T-helper 1 cell treated with Interleukin-12 subunit alpha and Interleukin-12 subunit beta and Interleukin-4 antibody, amounts not matched to agents 30 μg/mL and 1 μg/mL, for 36 hours (primary cell): Measurements from ENCODE around the gene SLC29A4.

ENCODE experiments used
- H3K27ac Mint-ChIP-seq: one replicate; pipeline ENCODE4 v1.8.0; 2021; ENCODE audit warnings: mild to moderate bottlenecking, mixed read lengths
- H3K27me3 Mint-ChIP-seq: one replicate; pipeline ENCODE4 v1.8.0; 2021; ENCODE audit warnings: low read depth, mixed read lengths
- H3K36me3 Mint-ChIP-seq: one replicate; pipeline ENCODE4 v1.8.0; 2021; ENCODE audit warnings: low read depth, mixed read lengths
- H3K4me1 Mint-ChIP-seq: one replicate; pipeline ENCODE4 v1.8.0; 2021; ENCODE audit warnings: low read depth, mixed read lengths
- H3K4me3 Mint-ChIP-seq: one replicate; pipeline ENCODE4 v1.8.0; 2021; ENCODE audit warnings: mild to moderate bottlenecking, moderate library complexity, mixed read lengths
- H3K9me3 Mint-ChIP-seq: one replicate; pipeline ENCODE4 v1.8.0; 2021; ENCODE audit warnings: mixed read lengths

The SLC29A4 gene

DNA sequence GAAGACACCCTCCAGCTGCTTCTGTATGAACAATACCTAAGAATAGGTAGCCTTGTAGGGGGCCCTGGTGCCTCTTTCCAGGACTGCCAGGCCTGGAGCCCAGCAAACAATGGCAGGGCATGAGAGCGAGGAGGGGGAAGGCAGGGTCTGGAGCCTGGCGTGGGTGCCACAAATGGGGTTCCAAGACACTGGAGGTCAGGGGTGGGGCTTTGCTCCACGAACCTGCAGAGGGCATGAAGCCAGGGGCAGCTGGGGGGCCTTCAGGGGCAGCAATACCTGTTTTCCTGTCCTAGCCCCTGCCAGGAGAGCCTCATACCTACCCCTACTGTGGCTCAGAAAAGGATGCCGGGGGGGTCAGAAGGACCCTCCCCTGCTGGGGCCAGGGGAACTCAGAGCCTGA is 61.6 kb downstream of the SLC29A4 start:
- Mint-ChIP-seq H3K4me1 (peaks cover 5% of the 10 kb centered on the region), H3K9me3 (peaks cover 28% of the 10 kb centered on the region), H3K27me3 (no peaks in the 10 kb centered on the region), H3K4me3 (no peak overlapping the region), H3K27ac (no peak overlapping the region), H3K36me3 (peaks cover 64% of the 10 kb centered on the region)

DNA sequence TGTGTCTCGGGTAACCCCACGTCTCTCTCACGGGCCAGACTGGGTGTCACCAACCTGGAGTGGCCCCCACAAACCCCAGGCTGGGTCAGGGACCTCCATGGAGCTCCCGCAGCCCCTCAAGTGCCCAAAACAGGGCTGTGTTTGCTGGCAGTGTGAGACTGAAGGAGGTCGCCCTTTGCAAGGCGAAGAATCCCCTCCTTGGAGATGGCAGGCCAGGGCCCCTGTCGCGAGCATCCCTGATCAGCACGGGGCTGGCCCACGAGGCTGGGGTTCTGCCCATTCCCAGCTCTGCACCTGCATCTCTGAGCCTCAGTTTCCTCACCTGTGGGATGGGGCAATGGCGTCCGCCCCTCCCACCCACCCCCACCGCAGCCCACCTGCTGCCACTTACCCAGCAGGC is 62.4 kb downstream of the SLC29A4 start:
- H3K4me1 Mint-ChIP-seq = peaks cover under 1% of the 10 kb centered on the region
- no peak overlapping the region for H3K27ac Mint-ChIP-seq
- H3K9me3 Mint-ChIP-seq = peaks cover 23% of the 10 kb centered on the region
- no peaks in the 10 kb centered on the region for H3K27me3 Mint-ChIP-seq
- peaks cover 60% of the 10 kb centered on the region for H3K36me3 Mint-ChIP-seq
- H3K4me3 Mint-ChIP-seq = no peak overlapping the region

DNA sequence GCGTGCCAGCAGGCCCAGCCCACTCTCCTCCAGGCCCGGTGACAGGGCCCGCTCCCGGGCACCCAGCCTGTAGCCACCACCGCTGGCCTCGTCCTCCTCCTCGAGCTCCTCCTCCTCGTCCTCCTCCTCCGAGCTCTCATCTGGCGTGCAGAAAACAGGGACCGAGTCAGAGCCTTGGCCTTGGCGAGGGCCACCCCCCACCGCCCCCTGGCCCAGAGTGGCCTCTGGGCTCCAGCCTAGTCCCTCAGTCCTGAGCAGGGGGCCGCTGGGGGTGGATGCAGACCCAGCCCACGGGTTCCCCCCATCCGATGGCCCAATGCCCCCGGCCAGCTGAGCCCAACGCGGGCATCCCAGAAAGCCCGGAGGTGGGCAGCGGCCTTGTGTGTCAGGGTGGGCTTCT is 62.9 kb downstream of the SLC29A4 start:
- peaks cover 23% of the 10 kb centered on the region for H3K9me3 Mint-ChIP-seq
- H3K4me1 Mint-ChIP-seq = no peaks in the 10 kb centered on the region
- H3K27ac Mint-ChIP-seq = no peak overlapping the region
- H3K27me3 Mint-ChIP-seq = no peaks in the 10 kb centered on the region
- no peak overlapping the region for H3K4me3 Mint-ChIP-seq
- peaks cover 58% of the 10 kb centered on the region for H3K36me3 Mint-ChIP-seq

DNA sequence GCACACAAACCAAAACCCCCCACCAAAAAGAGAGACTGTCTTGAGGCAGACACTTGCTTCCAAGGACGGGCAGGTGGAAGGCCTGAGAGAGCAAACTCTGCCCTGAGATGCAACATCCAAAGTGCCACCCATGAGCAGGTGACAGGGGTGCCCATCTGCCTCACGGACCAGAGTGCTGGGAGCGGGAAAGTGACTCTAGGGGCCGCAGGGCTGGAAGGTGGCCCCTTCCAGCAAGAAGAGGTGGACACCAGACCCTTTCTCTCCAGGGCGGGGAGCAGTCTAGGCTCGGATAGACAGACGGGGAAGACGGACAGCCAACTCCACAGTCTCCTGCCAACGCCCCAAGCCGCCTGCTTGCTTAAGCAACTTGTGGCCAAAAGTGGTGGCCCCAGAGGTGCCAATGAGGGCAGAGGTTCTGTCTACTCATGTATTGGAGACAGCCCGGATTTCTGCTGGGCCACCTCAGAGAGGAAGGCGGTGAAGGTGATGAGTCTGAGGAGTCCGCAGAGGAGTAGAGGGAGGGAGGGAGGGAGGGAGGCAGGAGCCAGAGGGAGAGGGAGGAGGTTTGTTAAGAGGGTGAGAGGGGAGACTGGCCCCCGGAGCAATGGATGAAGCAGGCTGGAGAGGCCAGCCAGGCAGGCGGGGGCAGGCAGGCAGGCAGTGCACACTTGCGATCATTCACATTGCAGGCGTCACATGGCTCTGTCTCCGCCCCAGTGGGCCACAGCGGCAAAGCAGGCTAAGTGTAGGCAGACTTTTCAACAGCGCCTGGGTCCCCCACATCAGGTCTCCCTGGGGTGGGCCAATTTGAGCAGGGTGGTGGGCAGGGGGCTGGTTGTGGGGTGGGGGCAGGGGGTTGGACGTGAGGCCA is 65.6 kb downstream of the SLC29A4 start:
- Mint-ChIP-seq H3K27ac (no peak overlapping the region), H3K36me3 (peaks cover 42% of the 10 kb centered on the region)

DNA sequence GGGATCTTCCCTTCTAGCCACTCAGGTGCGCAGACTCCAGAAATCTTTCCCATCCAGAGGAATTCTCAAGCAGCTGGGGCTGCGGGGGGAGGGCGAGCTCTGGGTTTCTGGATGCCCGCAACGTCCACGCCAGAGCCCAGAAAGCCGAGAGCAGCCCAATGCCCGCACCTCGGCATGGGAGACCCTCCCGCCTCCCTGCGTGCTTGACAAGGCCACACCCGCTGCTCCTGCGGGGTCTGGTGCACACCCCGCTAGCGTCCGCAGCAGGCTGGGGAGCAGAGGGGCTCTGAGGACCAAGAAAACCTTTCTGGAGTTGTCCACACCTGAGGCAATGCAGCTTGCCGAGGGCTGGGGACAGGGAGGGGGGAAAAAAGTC is 66.2 kb downstream of the SLC29A4 start:
- no peak overlapping the region for H3K4me3 Mint-ChIP-seq
- H3K27me3 Mint-ChIP-seq = no peaks in the 10 kb centered on the region
- H3K9me3 Mint-ChIP-seq = peaks cover 12% of the 10 kb centered on the region
- H3K4me1 Mint-ChIP-seq = no peaks in the 10 kb centered on the region
- H3K27ac Mint-ChIP-seq = no peak overlapping the region
- peaks cover 37% of the 10 kb centered on the region for H3K36me3 Mint-ChIP-seq

More for the DNA sequence above, 65.6 kb downstream of the SLC29A4 start:
- no peaks in the 10 kb centered on the region for H3K27me3 Mint-ChIP-seq
- H3K4me3 Mint-ChIP-seq = no peak overlapping the region
- no peaks in the 10 kb centered on the region for H3K4me1 Mint-ChIP-seq
- H3K9me3 Mint-ChIP-seq = peaks cover 18% of the 10 kb centered on the region

DNA sequence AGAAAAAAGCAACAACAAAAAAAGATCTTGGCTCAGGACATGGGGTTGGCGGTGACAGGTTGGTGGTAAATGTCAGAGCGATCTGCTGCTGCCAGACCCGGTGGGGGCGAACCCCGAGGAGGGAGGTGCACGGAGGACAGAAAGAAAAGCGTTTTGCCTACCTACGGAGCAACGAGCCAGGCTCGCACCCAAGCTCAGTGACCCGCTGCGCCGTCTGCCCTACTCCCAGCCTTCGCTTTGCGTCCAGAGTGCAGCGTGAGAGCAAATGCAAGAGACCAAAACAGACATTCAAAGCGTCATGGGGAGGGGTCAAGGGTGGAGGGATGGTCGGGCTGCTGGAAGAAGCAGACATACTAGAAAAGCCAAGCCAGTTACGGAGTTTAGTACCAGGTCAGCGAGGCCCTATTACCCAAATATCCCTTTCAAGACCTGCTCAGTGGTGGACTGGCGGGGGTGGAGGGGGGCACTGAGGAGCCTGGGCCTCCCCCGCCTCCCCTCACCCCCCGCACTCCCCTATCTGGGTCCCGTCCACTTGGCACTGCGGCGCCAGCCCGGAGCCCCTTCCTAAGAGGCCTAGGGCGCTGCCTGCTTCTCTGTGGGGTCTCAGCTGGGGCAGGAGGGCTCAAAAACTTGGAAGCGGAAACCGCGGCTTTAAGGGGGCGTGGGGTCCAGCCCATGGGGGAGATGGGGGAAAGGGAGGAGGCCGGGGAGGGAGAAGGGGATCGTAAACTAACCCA is 66.9 kb downstream of the SLC29A4 start:
- H3K27me3 Mint-ChIP-seq = no peaks in the 10 kb centered on the region
- no peak overlapping the region for H3K27ac Mint-ChIP-seq
- peaks cover 8% of the 10 kb centered on the region for H3K9me3 Mint-ChIP-seq
- peaks cover 5% of the 10 kb centered on the region for H3K4me1 Mint-ChIP-seq
- no peak overlapping the region for H3K4me3 Mint-ChIP-seq
- H3K36me3 Mint-ChIP-seq = peaks cover 35% of the 10 kb centered on the region

DNA sequence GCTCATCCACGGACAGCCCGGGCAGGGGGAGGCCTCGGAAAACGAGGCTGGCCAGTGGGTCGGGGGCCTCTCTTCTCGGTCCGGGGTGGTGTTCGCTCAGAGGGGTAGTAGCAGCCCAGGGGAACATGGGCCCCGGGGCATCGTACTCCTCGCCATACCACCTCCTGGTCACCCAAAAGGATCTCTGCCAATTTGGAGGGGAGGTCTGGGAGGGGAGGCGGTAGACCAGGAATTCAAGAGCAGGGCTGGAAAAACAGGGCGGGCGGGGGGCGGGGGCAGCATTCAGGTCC is 67.4 kb downstream of the SLC29A4 start:
- peaks cover 32% of the 10 kb centered on the region for H3K36me3 Mint-ChIP-seq
- H3K27me3 Mint-ChIP-seq = no peaks in the 10 kb centered on the region
- peaks cover 4% of the 10 kb centered on the region for H3K9me3 Mint-ChIP-seq
- no peak overlapping the region for H3K27ac Mint-ChIP-seq
- no peak overlapping the region for H3K4me3 Mint-ChIP-seq
- peaks cover 10% of the 10 kb centered on the region for H3K4me1 Mint-ChIP-seq

DNA sequence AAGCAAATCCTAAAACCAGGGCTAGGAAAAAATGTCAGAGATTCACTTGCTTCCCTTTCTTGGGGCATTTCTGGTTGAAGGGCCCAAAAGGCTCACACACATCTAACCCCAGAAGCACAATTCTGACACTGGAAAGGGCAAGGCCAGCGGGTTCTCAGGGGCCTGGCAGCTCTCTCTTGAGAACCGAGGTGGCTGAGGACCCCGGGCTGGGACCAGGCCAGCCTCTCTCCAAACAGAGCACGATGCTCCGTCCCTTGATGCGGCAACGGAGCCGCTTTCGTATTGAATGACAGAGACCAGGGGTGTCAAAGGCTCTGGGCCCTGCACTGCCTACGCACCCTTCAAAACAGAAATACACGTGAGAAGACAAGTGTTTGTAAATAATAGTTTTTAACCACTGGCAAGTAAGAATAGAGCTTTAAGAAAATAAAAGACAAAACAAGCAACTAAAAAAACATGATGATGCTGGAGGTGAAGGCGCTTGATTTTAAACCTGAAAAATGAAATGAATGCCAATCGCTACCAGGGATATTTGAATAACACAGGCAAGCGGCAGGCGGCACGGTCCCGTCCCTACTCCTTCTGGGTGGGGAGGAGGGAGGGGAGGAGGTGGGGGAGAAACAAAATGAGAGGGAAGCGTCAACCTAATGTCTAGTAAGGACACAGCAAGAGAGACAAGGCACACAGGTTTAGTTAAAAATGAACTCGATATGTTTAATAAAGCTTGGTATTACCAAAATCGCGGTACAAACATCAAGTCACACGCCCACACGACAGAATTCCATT is 68.0 kb downstream of the SLC29A4 start:
- H3K36me3 Mint-ChIP-seq = peaks cover 36% of the 10 kb centered on the region
- H3K9me3 Mint-ChIP-seq = peaks cover 3% of the 10 kb centered on the region
- no peaks in the 10 kb centered on the region for H3K27me3 Mint-ChIP-seq
- H3K4me3 Mint-ChIP-seq = no peak overlapping the region
- no peak overlapping the region for H3K27ac Mint-ChIP-seq
- H3K4me1 Mint-ChIP-seq = peaks cover 13% of the 10 kb centered on the region

DNA sequence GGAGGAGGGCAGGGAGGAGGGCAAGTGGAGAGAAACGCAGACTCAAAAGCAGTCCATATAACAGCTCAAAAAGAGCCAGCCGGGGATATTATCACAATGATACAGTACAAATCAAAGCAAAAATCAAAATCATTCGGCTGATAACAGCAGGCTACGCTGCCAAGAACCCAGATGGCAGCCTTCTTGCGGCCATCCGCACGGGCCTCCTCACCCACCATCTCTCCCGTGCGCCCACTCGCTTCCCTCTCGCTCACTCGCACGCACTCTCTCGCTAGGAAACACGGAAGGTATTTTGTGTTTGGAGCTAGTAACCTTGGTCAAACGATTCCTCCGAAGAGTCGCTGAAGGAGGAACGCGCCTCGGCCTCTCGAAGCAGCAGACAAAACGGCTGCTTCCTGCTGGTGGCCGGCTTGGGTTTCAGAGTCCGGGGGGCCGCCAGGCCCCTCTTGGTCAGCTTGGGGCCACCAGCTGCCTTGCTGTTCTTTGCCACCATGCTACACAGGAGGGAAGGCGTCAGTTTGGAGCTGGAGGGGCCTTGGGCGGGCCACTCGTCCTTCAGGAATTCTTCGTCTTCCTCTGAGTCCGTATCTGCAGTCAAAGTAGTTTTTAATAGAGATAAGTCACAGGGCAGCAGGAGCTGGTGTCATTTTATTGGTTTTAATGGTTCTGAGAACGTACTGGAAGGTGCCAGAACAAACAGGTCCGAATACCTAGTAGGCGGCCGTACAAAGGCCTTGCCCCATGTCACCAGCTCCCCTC is 68.9 kb downstream of the SLC29A4 start:
- Mint-ChIP-seq H3K9me3 (no peaks in the 10 kb centered on the region), H3K4me1 (peaks cover 13% of the 10 kb centered on the region), H3K4me3 (no peak overlapping the region), H3K27ac (no peak overlapping the region), H3K36me3 (peaks cover 34% of the 10 kb centered on the region), H3K27me3 (no peaks in the 10 kb centered on the region)

DNA sequence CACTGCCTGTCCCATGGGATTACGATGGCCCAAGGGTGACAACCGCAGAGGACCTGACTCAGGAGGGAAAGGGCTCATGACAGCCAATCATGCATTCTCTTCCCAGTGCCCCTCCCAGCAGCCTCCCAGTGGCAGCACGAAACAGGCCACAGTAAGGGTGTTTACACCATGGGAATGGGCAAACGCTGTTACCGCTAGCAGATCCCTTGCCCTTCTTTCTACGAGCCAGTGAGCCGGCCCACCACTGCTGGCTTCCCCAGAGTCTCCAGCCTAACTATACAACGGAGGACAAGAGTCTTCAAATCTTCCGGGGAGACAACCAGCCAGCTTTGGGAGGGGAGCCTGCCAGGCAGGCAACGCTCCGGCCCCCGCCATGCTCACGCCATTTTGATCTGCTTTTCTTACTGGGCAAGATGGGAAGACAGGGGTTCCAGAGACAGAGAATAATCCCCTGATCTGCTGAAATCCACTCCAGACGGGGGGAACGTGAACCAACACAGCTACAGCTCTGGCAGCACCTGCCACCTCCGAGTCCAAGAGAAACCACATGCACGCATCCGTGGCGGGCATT is 69.8 kb downstream of the SLC29A4 start:
- H3K9me3 Mint-ChIP-seq = no peaks in the 10 kb centered on the region
- H3K4me3 Mint-ChIP-seq = no peak overlapping the region
- peaks cover 38% of the 10 kb centered on the region for H3K36me3 Mint-ChIP-seq
- no peak overlapping the region for H3K27ac Mint-ChIP-seq
- H3K27me3 Mint-ChIP-seq = no peaks in the 10 kb centered on the region
- peaks cover 13% of the 10 kb centered on the region for H3K4me1 Mint-ChIP-seq

DNA sequence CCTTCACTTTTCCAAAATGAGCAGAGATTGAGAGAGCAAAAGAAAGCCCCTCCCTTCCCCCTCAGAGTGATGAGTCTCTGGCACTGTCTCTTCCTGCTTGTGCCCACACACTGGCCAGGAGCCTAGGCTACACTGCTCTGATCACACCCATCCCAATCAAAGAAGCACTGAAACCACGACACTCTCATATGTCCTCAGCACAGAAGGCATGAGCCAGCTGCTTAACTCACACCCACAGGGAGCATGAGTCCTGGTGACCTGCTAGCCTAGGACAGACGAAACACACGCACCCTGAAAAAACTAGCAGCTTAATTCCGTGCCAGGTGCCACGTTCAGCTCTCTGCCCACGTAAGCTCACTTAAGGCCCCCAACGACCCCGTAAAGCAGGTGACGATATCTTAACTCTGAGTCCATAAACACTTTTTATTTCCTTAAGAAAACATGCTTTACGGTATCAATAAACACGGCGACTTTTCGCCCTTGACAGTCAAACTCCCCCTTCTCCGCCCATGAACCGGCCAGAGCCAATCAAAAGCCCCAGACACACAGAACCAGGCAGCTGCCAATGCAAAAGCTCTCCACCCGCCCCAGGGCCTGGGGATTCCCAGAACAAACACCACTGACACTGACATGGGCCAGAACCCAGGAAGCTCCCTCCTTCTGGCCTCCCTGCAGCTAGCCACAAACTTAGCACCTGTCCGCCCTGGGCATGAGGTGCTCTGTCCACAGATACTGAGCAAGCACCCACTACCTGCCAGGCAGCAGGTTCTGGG is 71.9 kb downstream of the SLC29A4 start:
- Mint-ChIP-seq H3K4me3 (no peak overlapping the region), H3K4me1 (peaks cover 13% of the 10 kb centered on the region)

More for the DNA sequence above, 71.9 kb downstream of the SLC29A4 start:
- Mint-ChIP-seq H3K27me3 (no peaks in the 10 kb centered on the region), H3K27ac (peak overlapping the region; percentile 12), H3K9me3 (no peaks in the 10 kb centered on the region), H3K36me3 (peaks cover 42% of the 10 kb centered on the region)
